ENCODE results near the gene AMZ2.

- TF ChIP-seq CTCF (IDR thresholded peaks at IDR 0.05; ENCODE audit: low read depth, low read length) (no peak), EZH2phosphoT487 (IDR thresholded peaks at IDR 0.05; ENCODE audit: low read depth) (no peak)
Observed at GRCh38 chr17:68239632-68240366, 8.0 kb upstream of the AMZ2 start.

Measured in OCI-LY3 (cell line).